GM12872 (cell line): ENCODE results near the gene SGIP1.

ENCODE experiments used
- CTCF ChIP-seq: IDR thresholded peaks from 3 replicates; pipeline ENCODE4 v1.5.1; 2011; ENCODE audit warnings: low read depth, mild to moderate bottlenecking, low read length, moderate library complexity; ENCODE audit not compliant: insufficient read depth

The SGIP1 gene

GRCh38 chr1:66533804-66534740 lies at the start of gene SGIP1:
Gene SGIP1 (plus strand): TSS chr1:66534153. CDS start chr1:66534359, 206 bp downstream.
- no peak for TF ChIP-seq CTCF

- TF ChIP-seq CTCF, result no peak
These were observed 44.8 kb upstream of the SGIP1 start for GRCh38 chr1:66489151-66489550.

- TF ChIP-seq CTCF, result no peak
These were observed 43.9 kb upstream of the SGIP1 start for GRCh38 chr1:66489972-66490601.

GRCh38 chr1:66490816-66491215 lies 43.1 kb upstream of the SGIP1 start:
- TF ChIP-seq CTCF, result no peak

- TF ChIP-seq CTCF, result no peak
These were observed 41.5 kb upstream of the SGIP1 start for GRCh38 chr1:66492424-66492823.

- no peak for TF ChIP-seq CTCF
These were observed 40.2 kb upstream of the SGIP1 start for GRCh38 chr1:66493731-66494130.

- no peak for TF ChIP-seq CTCF
These were observed 39.5 kb upstream of the SGIP1 start for GRCh38 chr1:66494482-66494881.
